ENCODE data around the gene KRT72. TPM values are rescaled to one million over a fixed set of nuclear protein-coding genes. Genes with fewer than 3 reads are reported as not detected.

KRT72 gene
- polyA plus RNA-seq, 1 donor (not counting 4 experiments of a cell fraction or from before 2014, with no cell fraction given), result not detected

GRCh38 chr12:52649066-52649465, 47.8 kb upstream of the KRT72 start:
- FAIRE-seq, result no peak
- H3K4me2 ChIP-seq (ENCODE audit: control insufficient read depth, extremely low read depth, insufficient read depth, low read depth, low read length), result no peak overlapping the region
- H3K4me1 ChIP-seq (ENCODE audit: control insufficient read depth, extremely low read depth, insufficient read depth, low read length), result peaks cover 5% of the 10 kb centered on the region
- H3K79me2 ChIP-seq (ENCODE audit: control insufficient read depth, insufficient read depth, low read length), result no peaks in the 10 kb centered on the region
- H3K9me3 ChIP-seq (ENCODE audit: control insufficient read depth, low read depth, low read length), result peaks cover 2% of the 10 kb centered on the region
- TF ChIP-seq EZH2 (IDR thresholded peaks at IDR 0.05; ENCODE audit: low read length), result no peak
- TF ChIP-seq CTCF (optimal IDR thresholded peaks at IDR 0.05 in 1 of 3, IDR thresholded peaks at IDR 0.05 in 1 of 3, conservative IDR thresholded peaks at IDR 0.05 in 1 of 3; ENCODE audit: extremely low read depth in 1 of 3, insufficient read depth in 2 of 3, low read length in 3 of 3), result no peak
- no peak overlapping the region for H3K27ac ChIP-seq (ENCODE audit: control insufficient read depth, insufficient read depth, low read length)
- H2AFZ ChIP-seq (ENCODE audit: control insufficient read depth, low read length), result no peak overlapping the region
- H4K20me1 ChIP-seq (ENCODE audit: control insufficient read depth, extremely low read depth, insufficient read depth, low read length), result no peaks in the 10 kb centered on the region
- no peak overlapping the region for H3K4me3 ChIP-seq (ENCODE audit: control insufficient read depth in 2 of 3, extremely low read depth in 1 of 3, insufficient read depth in 2 of 3, low read depth in 1 of 3, low read length in 3 of 3)
- H3K27me3 ChIP-seq (ENCODE audit: control insufficient read depth, extremely low read depth, insufficient read depth, low read length), result peaks cover 14% of the 10 kb centered on the region
- no peak for DNase-seq (ENCODE audit: low read depth, low spot score)
- H3K9me1 ChIP-seq (ENCODE audit: control insufficient read depth, extremely low read depth, insufficient read depth, low read length), result no peaks in the 10 kb centered on the region
- H3K9ac ChIP-seq (ENCODE audit: control insufficient read depth, extremely low read depth, insufficient read depth, low read length), result no peak overlapping the region
- dilution Hi-C loops (cut with MboI; ENCODE audit: extremely low pct_ligation_motif_present, low sequenced_read_pairs), result no loop called here
- no peaks in the 10 kb centered on the region for H3K36me3 ChIP-seq (ENCODE audit: control insufficient read depth in 2 of 2, extremely low read depth in 1 of 2, insufficient read depth in 2 of 2, low read length in 2 of 2)

DNA sequence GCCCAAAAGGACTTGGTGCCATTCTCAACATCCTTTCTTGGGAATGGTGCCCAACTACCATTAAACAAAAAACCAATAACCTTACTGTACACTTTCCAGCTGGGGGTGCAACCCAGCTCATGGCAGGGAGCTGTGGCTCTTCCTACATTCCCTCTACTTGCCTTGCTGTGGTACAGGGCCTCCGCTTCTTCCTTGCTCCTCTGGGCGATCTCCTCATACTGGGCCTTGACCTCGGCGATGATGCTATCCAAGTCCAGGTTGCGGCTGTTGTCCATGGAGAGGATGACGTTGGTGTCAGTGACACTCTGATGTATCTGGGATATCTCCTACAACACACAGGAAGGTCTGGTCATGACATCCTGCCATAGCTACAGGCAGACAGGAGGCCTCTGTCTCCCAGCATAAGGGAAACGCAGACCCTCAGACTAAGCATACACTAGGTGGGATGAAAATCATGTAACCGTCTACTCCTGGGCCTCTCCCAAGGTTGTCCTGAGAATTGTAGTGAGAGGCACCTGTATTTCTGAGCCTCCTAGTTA, 46.8 kb upstream of the KRT72 start:
- Histone ChIP-seq H3K4me1 (ENCODE audit: control insufficient read depth, extremely low read depth, insufficient read depth, low read length) (peaks cover 5% of the 10 kb centered on the region), H2AFZ (ENCODE audit: control insufficient read depth, low read length) (no peak overlapping the region), H4K20me1 (ENCODE audit: control insufficient read depth, extremely low read depth, insufficient read depth, low read length) (no peaks in the 10 kb centered on the region), H3K79me2 (ENCODE audit: control insufficient read depth, insufficient read depth, low read length) (no peaks in the 10 kb centered on the region), H3K27me3 (ENCODE audit: control insufficient read depth, extremely low read depth, insufficient read depth, low read length) (peaks cover 14% of the 10 kb centered on the region), H3K36me3 (ENCODE audit: control insufficient read depth in 2 of 2, extremely low read depth in 1 of 2, insufficient read depth in 2 of 2, low read length in 2 of 2) (no peaks in the 10 kb centered on the region), H3K4me2 (ENCODE audit: control insufficient read depth, extremely low read depth, insufficient read depth, low read depth, low read length) (no peak overlapping the region), H3K9me1 (ENCODE audit: control insufficient read depth, extremely low read depth, insufficient read depth, low read length) (no peaks in the 10 kb centered on the region), H3K9ac (ENCODE audit: control insufficient read depth, extremely low read depth, insufficient read depth, low read length) (no peak overlapping the region), H3K9me3 (ENCODE audit: control insufficient read depth, low read depth, low read length) (peaks cover 2% of the 10 kb centered on the region), H3K4me3 (ENCODE audit: control insufficient read depth in 2 of 3, extremely low read depth in 1 of 3, insufficient read depth in 2 of 3, low read depth in 1 of 3, low read length in 3 of 3) (no peak overlapping the region), H3K27ac (ENCODE audit: control insufficient read depth, insufficient read depth, low read length) (no peak overlapping the region)
- dilution Hi-C loops (cut with MboI; ENCODE audit: extremely low pct_ligation_motif_present, low sequenced_read_pairs), result no loop called here
- no peak for FAIRE-seq
- no peak for DNase-seq (ENCODE audit: low read depth, low spot score)
- TF ChIP-seq CTCF (optimal IDR thresholded peaks at IDR 0.05 in 1 of 3, IDR thresholded peaks at IDR 0.05 in 1 of 3, conservative IDR thresholded peaks at IDR 0.05 in 1 of 3; ENCODE audit: extremely low read depth in 1 of 3, insufficient read depth in 2 of 3, low read length in 3 of 3) (no peak), EZH2 (IDR thresholded peaks at IDR 0.05; ENCODE audit: low read length) (no peak)

Measured in keratinocyte (primary cell).